IMR-90 (cell line): ENCODE data around the gene COMMD1. TPM values are rescaled to one million over a fixed set of nuclear protein-coding genes. Genes with fewer than 3 reads are reported as not detected.

Source experiments
- ATAC-seq: fragments of 200-7000 bp; cut with Tn5 transposase; 2 replicates; pipeline ENCODE4 v1.9.1; 2020; ENCODE audit warnings: low read depth, mild to moderate bottlenecking, moderate library complexity
- BruUV-seq: library from RNA; stranded (reverse); fragments of 400-500 nt; replicated peaks from 2 replicates; lab custom pipeline; 2021; lab: Mats Ljungman, UMichigan
- CTCF ChIA-PET: fragments of 300-600 bp; formaldehyde crosslinking; extraction: SDS; loops from one replicate; lab custom pipeline; 2021; ENCODE audit warnings: antibody characterized with exemption; lab: Yijun Ruan, JAX
- POLR2A ChIA-PET: fragments of 300-600 bp; sonication (Branson Sonifier 250); formaldehyde crosslinking; loops from one replicate; lab custom pipeline; 2022; ENCODE audit warnings: antibody characterized with exemption; ENCODE audit not compliant: unreplicated experiment; lab: Charles Lee
- DNase-seq: peaks from one replicate; pipeline ENCODE4 v3.0.0; 2013
- H2AFZ ChIP-seq: replicated peaks from 2 replicates; pipeline ENCODE3; 2013; ENCODE audit warnings: low read length, mild to moderate bottlenecking; ENCODE audit not compliant: poor library complexity
- H2AK5ac ChIP-seq: 2 replicates; pipeline ENCODE4 v1.6.1; 2013; ENCODE audit warnings: low read depth, low read length, inconsistent platforms
- H2AK9ac ChIP-seq: replicated peaks from 2 replicates; pipeline ENCODE3; 2013; ENCODE audit warnings: mild to moderate bottlenecking, low read depth, low read length, moderate library complexity; ENCODE audit not compliant: poor library complexity
- H2BK120ac ChIP-seq: 2 replicates; pipeline ENCODE4 v1.6.1; 2013; ENCODE audit warnings: low read depth, low read length, inconsistent platforms
- H2BK15ac ChIP-seq: 3 replicates; pipeline ENCODE4 v1.6.1; 2013; ENCODE audit warnings: low read depth, low read length, inconsistent platforms
- H2BK20ac ChIP-seq: 2 replicates; pipeline ENCODE4 v1.6.1; 2013; ENCODE audit warnings: low read depth, mild to moderate bottlenecking, inconsistent platforms, low read length, moderate library complexity
- H2BK5ac ChIP-seq: 2 replicates; pipeline ENCODE4 v1.6.1; 2013; ENCODE audit warnings: mild to moderate bottlenecking, low read depth, low read length, inconsistent platforms; ENCODE audit not compliant: poor library complexity, severe bottlenecking
- H3K14ac ChIP-seq: replicated peaks from 2 replicates; pipeline ENCODE4 v1.6.1; 2013; ENCODE audit warnings: low read depth, low read length, inconsistent platforms
- H3K18ac ChIP-seq: 2 replicates; pipeline ENCODE4 v1.6.1; 2013; ENCODE audit warnings: low read depth, low read length, control low read depth
- H3K23ac ChIP-seq: 2 replicates; pipeline ENCODE4 v1.6.1; 2013; ENCODE audit warnings: low read depth, low read length, inconsistent platforms
- H3K27ac ChIP-seq: 2 replicates; pipeline ENCODE4 v1.5.1; 2013; ENCODE audit warnings: mild to moderate bottlenecking, control low read depth, low read length; ENCODE audit not compliant: insufficient read depth
- H3K27me3 ChIP-seq: 2 replicates; pipeline ENCODE4 v1.6.1; 2013; ENCODE audit warnings: low read length; ENCODE audit not compliant: control insufficient read depth, insufficient read depth
- H3K36me3 ChIP-seq: 2 replicates; pipeline ENCODE4 v1.6.1; 2013; ENCODE audit warnings: low read length, mixed read lengths; ENCODE audit not compliant: control insufficient read depth, insufficient read depth
- H3K4ac ChIP-seq: 2 replicates; pipeline ENCODE4 v1.6.1; 2013; ENCODE audit warnings: low read depth, low read length, inconsistent platforms
- H3K4me1 ChIP-seq: 2 replicates; pipeline ENCODE4 v1.6.1; 2013; ENCODE audit warnings: low read length, mixed read lengths; ENCODE audit not compliant: control insufficient read depth, insufficient read depth
- H3K4me2 ChIP-seq: 2 replicates; pipeline ENCODE4 v1.6.1; 2013; ENCODE audit warnings: low read depth, mild to moderate bottlenecking, control low read depth, low read length, moderate library complexity
- H3K4me3 ChIP-seq: 2 replicates; pipeline ENCODE4 v1.5.1; 2013; ENCODE audit warnings: low read depth, mild to moderate bottlenecking, control low read depth, low read length, moderate library complexity; ENCODE audit not compliant: insufficient read depth
- H3K56ac ChIP-seq: 2 replicates; pipeline ENCODE4 v1.6.1; 2013; ENCODE audit warnings: low read length, inconsistent platforms; ENCODE audit not compliant: insufficient read depth; ENCODE audit errors: extremely low read depth
- H3K79me1 ChIP-seq, 2 experiments: 2 replicates each; pipeline ENCODE4 v1.6.1; 2013; ENCODE audit warnings: low read length in 2 of 2, inconsistent platforms in 1 of 2, low read depth in 1 of 2
- H3K9ac ChIP-seq: 2 replicates; pipeline ENCODE4 v1.6.1; 2013; ENCODE audit warnings: low read depth, low read length, control low read depth
- H3K9me1 ChIP-seq: 2 replicates; pipeline ENCODE4 v1.6.1; 2013; ENCODE audit warnings: low read length, inconsistent platforms; ENCODE audit not compliant: insufficient read depth
- H3K9me3 ChIP-seq: 2 replicates; pipeline ENCODE4 v1.6.1; 2013; ENCODE audit warnings: low read length; ENCODE audit not compliant: control insufficient read depth, insufficient read depth
- H4K20me1 ChIP-seq: 2 replicates; pipeline ENCODE4 v1.6.1; 2013; ENCODE audit warnings: low read length, inconsistent platforms; ENCODE audit not compliant: insufficient read depth
- H4K5ac ChIP-seq: 2 replicates; pipeline ENCODE4 v1.6.1; 2013; ENCODE audit warnings: mild to moderate bottlenecking, low read depth, low read length, control low read depth
- H4K8ac ChIP-seq, 2 experiments: 2 replicates each; pipeline ENCODE4 v1.6.1; 2013; ENCODE audit warnings: low read depth in 2 of 2, low read length in 2 of 2, control low read depth in 1 of 2, inconsistent platforms in 1 of 2
- H4K91ac ChIP-seq: 2 replicates; pipeline ENCODE4 v1.6.1; 2013; ENCODE audit warnings: low read depth, low read length, inconsistent platforms; ENCODE audit not compliant: insufficient read depth
- RAD21 ChIP-seq: IDR thresholded peaks from 2 replicates; pipeline ENCODE4 v1.6.1; 2012; ENCODE audit warnings: low read length, improper control_type of control experiment
- WGBS, 2 experiments: methylation state at CpG; one replicate each; pipeline versions ENCODE4 v1.1.5 to v1.1.7; 2013; ENCODE audit warnings: missing lambda C conversion rate in 2 of 2; ENCODE audit not compliant: insufficient read length in 1 of 2; ENCODE audit errors: extremely low coverage in 2 of 2; 5-methylcytosine and 5-hydroxymethylcytosine counted together
- dilution Hi-C: fragments of 300-500 bp; cut with HindIII; formaldehyde crosslinking; loops from one replicate; pipeline ENCODE4 v1.14.3; 2018; ENCODE audit warnings: low sequenced_read_pairs; ENCODE audit not compliant: unreplicated experiment
- in situ Hi-C: fragments of 300-500 bp; cut with MboI; formaldehyde crosslinking; loops from 3 replicates; pipeline ENCODE4 v1.14.3; 2019; ENCODE audit warnings: low sequenced_read_pairs, inconsistent platforms, mixed read lengths
- intact Hi-C: fragments of 100-400 bp; cut with micrococcal nuclease; formaldehyde crosslinking; loops from 2 replicates; pipeline ENCODE4 v1.10.0; 2022
- polyA plus RNA-seq, 3 experiments: library from polyadenylated mRNA; depleted of rRNA; stranded (reverse); fragments of >200 nt; gene quantifications; 2 replicates each; pipeline ENCODE4 v1.2.3, GENCODE V29; 2012; ENCODE audit warnings: low replicate concordance in 1 of 3
- total RNA-seq: library from RNA; depleted of rRNA; stranded (reverse); fragments of >200 nt; gene quantifications from 2 replicates; pipeline ENCODE4 v1.2.3, GENCODE V29; 2012

COMMD1 gene
- total and polyA plus RNA-seq, 2 of the 4 experiments (the other 2 are of a cell fraction): 42.8 to 60.4 TPM

GRCh38 chr2:62050456-62051045 is 145.1 kb downstream of the COMMD1 start:
- no peak overlapping the region for H3K18ac ChIP-seq
- H4K5ac ChIP-seq: no peak overlapping the region
- no peaks in the 10 kb centered on the region for H4K20me1 ChIP-seq
- no peaks in the 10 kb centered on the region for H3K9me1 ChIP-seq
- no peaks in the 10 kb centered on the region for H3K4me1 ChIP-seq
- H3K23ac ChIP-seq: no peak overlapping the region
- H2AFZ ChIP-seq: no peak overlapping the region
- H3K14ac ChIP-seq: no peak overlapping the region
- no peak overlapping the region for H4K8ac ChIP-seq
- no peak overlapping the region for H3K4me2 ChIP-seq
- no peak overlapping the region for H4K91ac ChIP-seq
- H3K4ac ChIP-seq: no peak overlapping the region
- H3K36me3 ChIP-seq: no peaks in the 10 kb centered on the region
- H3K9me3 ChIP-seq: no peaks in the 10 kb centered on the region
- in situ Hi-C loops: no loop called here
- dilution Hi-C loops: no loop called here
- intact Hi-C loops: no loop called here
- H3K56ac ChIP-seq: no peak overlapping the region
- no CpG with 5 or more reads among the region's 2 CpGs for WGBS, 2 experiments
- H2AK9ac ChIP-seq: no peak overlapping the region
- H3K4me3 ChIP-seq: no peak overlapping the region
- no peak overlapping the region for H2BK5ac ChIP-seq
- no peak overlapping the region for H2BK120ac ChIP-seq
- no peak for TF ChIP-seq RAD21
- no peak overlapping the region for H2BK20ac ChIP-seq
- POLR2A ChIA-PET: no interaction called here
- no peak overlapping the region for H3K27ac ChIP-seq
- no peak overlapping the region for H3K9ac ChIP-seq
- no peak overlapping the region for H2AK5ac ChIP-seq
- no peaks in the 10 kb centered on the region for H3K79me1 ChIP-seq
- DNase-seq (no peak), ATAC-seq (no peak)
- no TSS peak for BruUV-seq
- H3K27me3 ChIP-seq: no peaks in the 10 kb centered on the region
- CTCF ChIA-PET: no interaction called here
- no peak overlapping the region for H2BK15ac ChIP-seq
